PC-9 (cell line): Measurements from ENCODE around the gene VILL. TPM values are rescaled to one million over a fixed set of nuclear protein-coding genes. Genes with fewer than 3 reads are reported as not detected.

Experiments
- BruUV-seq: library from RNA; stranded (reverse); fragments of 400-500 nt; replicated peaks from 2 replicates; lab custom pipeline; 2021; lab: Mats Ljungman, UMichigan
- CTCF ChIA-PET: fragments of 300-600 bp; sonication (Branson Sonifier 250); formaldehyde crosslinking; loops from one replicate; lab custom pipeline; 2022; ENCODE audit warnings: antibody characterized with exemption; lab: Charles Lee
- POLR2A ChIA-PET: fragments of 300-600 bp; sonication (Branson Sonifier 250); formaldehyde crosslinking; loops from one replicate; lab custom pipeline; 2022; ENCODE audit warnings: antibody characterized with exemption; ENCODE audit not compliant: unreplicated experiment; lab: Charles Lee
- DNase-seq, 2 experiments: peaks; one replicate each; pipeline versions ENCODE4 v3.0.0 to v3.0.0-alpha.2; 2015 to 2022; ENCODE audit warnings: mixed read lengths in 1 of 2
- H2AFZ ChIP-seq: fragments of 200-600 bp; sonication (generic); 2 replicates; pipeline ENCODE4 v1.8.1; 2017; ENCODE audit warnings: antibody characterized with exemption
- H3F3A ChIP-seq: fragments of 200-600 bp; sonication (generic); 2 replicates; pipeline ENCODE4 v1.8.1; 2017; ENCODE audit warnings: antibody characterized with exemption, mild to moderate bottlenecking, low read depth; ENCODE audit not compliant: insufficient read depth
- H3K27ac ChIP-seq: fragments of 200-600 bp; sonication (generic); 2 replicates; pipeline ENCODE4 v1.6.1; 2016; ENCODE audit warnings: mixed run types
- H3K27me3 ChIP-seq: fragments of 200-600 bp; sonication (generic); 2 replicates; pipeline ENCODE4 v1.6.1; 2016; ENCODE audit warnings: low read depth, mixed run types; ENCODE audit not compliant: insufficient read depth
- H3K36me3 ChIP-seq: fragments of 200-600 bp; sonication (generic); 2 replicates; pipeline ENCODE4 v1.6.1; 2016; ENCODE audit warnings: low read depth, mixed run types
- H3K4me1 ChIP-seq: fragments of 200-600 bp; sonication (generic); replicated peaks from 2 replicates; pipeline ENCODE4 v1.6.1; 2016; ENCODE audit warnings: mixed run types; ENCODE audit not compliant: insufficient read depth
- H3K4me2 ChIP-seq: fragments of 200-600 bp; sonication (generic); 2 replicates; pipeline ENCODE4 v1.6.1; 2017; ENCODE audit warnings: mixed run types
- H3K4me3 ChIP-seq: fragments of 200-600 bp; sonication (generic); 2 replicates; pipeline ENCODE4 v1.6.1; 2016; ENCODE audit warnings: mixed run types
- H3K79me2 ChIP-seq: fragments of 200-600 bp; sonication (generic); 2 replicates; pipeline ENCODE4 v1.6.1; 2017; ENCODE audit warnings: low read depth, mixed run types
- H3K9me2 ChIP-seq: fragments of 200-600 bp; sonication (generic); 2 replicates; pipeline ENCODE4 v1.8.1; 2017; ENCODE audit warnings: mild to moderate bottlenecking; ENCODE audit not compliant: insufficient read depth
- H3K9me3 ChIP-seq: fragments of 200-600 bp; sonication (generic); 2 replicates; pipeline ENCODE4 v1.8.1; 2016; ENCODE audit warnings: low read depth; ENCODE audit not compliant: insufficient read depth
- H4K20me1 ChIP-seq: fragments of 200-600 bp; sonication (generic); 2 replicates; pipeline ENCODE4 v1.8.1; 2017; ENCODE audit not compliant: insufficient read depth
- CTCF ChIP-seq: fragments of 200-600 bp; sonication (generic); conservative IDR thresholded peaks from 2 replicates; pipeline ENCODE4 v1.6.1; 2017; ENCODE audit warnings: mixed run types, antibody characterized with exemption, mild to moderate bottlenecking, moderate library complexity
- EZH2 ChIP-seq: fragments of 200-600 bp; sonication (generic); IDR thresholded peaks from 2 replicates; pipeline ENCODE4 v1.8.0; 2017; ENCODE audit warnings: antibody characterized with exemption, low read depth
- intact Hi-C: fragments of 100-400 bp; cut with micrococcal nuclease; formaldehyde crosslinking; loops from one replicate; pipeline ENCODE4 v1.10.0; 2022; ENCODE audit not compliant: unreplicated experiment
- total RNA-seq: library from RNA; stranded (reverse); gene quantifications from 2 replicates; pipeline ENCODE4 v1.2.3, GENCODE V29; 2021

VILL gene
- total RNA-seq, 1 experiment from 2014 or later: 14.7 TPM

- TF ChIP-seq EZH2 (no peak), CTCF (no peak)
- H4K20me1 ChIP-seq: no peaks in the 10 kb centered on the region
- H3K27me3 ChIP-seq: no peaks in the 10 kb centered on the region
- POLR2A ChIA-PET: interaction anchor here (0.7 kb wide), 1 partner anchor 106 kb away, joined by 3 read pairs; no protein-coding TSS in a partner anchor
- CTCF ChIA-PET: interaction anchor here (0.9 kb wide), 1 partner anchor 99 kb away, joined by 3 read pairs; no protein-coding TSS in a partner anchor
- no peak overlapping the region for H3K27ac ChIP-seq
- no peaks in the 10 kb centered on the region for H3K4me1 ChIP-seq
- H3K9me3 ChIP-seq: no peaks in the 10 kb centered on the region
- no peaks in the 10 kb centered on the region for H3K79me2 ChIP-seq
- intact Hi-C loops: no loop called here
- no peak for DNase-seq
- no peak overlapping the region for H3K4me3 ChIP-seq
- H3F3A ChIP-seq: peaks cover 4% of the 10 kb centered on the region; the same call in 1 of the 2 replicates
- H3K9me2 ChIP-seq: no peaks in the 10 kb centered on the region
- peaks cover 8% of the 10 kb centered on the region; the same call in 1 of the 2 replicates for H3K36me3 ChIP-seq
- no peak overlapping the region for H2AFZ ChIP-seq
- H3K4me2 ChIP-seq: no peak overlapping the region
- no TSS peak for BruUV-seq
These were observed 33.7 kb upstream of the VILL start for GRCh38 chr3:37956723-37957538.

GRCh38 chr3:37957539-37957936 is 33.0 kb upstream of the VILL start:
- Histone ChIP-seq H3K4me3 (no peak overlapping the region), H3K27me3 (no peaks in the 10 kb centered on the region), H4K20me1 (no peaks in the 10 kb centered on the region), H3K27ac (no peak overlapping the region), H3K9me3 (no peaks in the 10 kb centered on the region), H3K9me2 (no peaks in the 10 kb centered on the region), H3K79me2 (no peaks in the 10 kb centered on the region), H3K4me1 (no peaks in the 10 kb centered on the region), H3F3A (peaks cover 4% of the 10 kb centered on the region; the same call in 1 of the 2 replicates), H2AFZ (no peak overlapping the region), H3K36me3 (peaks cover 6% of the 10 kb centered on the region; the same call in 1 of the 2 replicates), H3K4me2 (no peak overlapping the region)
- no peak for DNase-seq
- no TSS peak for BruUV-seq
- TF ChIP-seq EZH2 (no peak), CTCF (no peak)
- intact Hi-C loops: no loop called here
- ChIA-PET POLR2A (interaction anchor here (0.7 kb wide), 1 partner anchor 106 kb away, joined by 3 read pairs; no protein-coding TSS in a partner anchor), CTCF (no interaction called here)

GRCh38 chr3:37961622-37962431 is 28.8 kb upstream of the VILL start:
- Histone ChIP-seq H3K79me2 (no peaks in the 10 kb centered on the region), H2AFZ (no peak overlapping the region), H3K4me2 (no peak overlapping the region), H3F3A (no peaks in the 10 kb centered on the region), H3K4me1 (no peaks in the 10 kb centered on the region), H4K20me1 (no peaks in the 10 kb centered on the region), H3K9me3 (no peaks in the 10 kb centered on the region), H3K4me3 (no peak overlapping the region), H3K27me3 (no peaks in the 10 kb centered on the region), H3K36me3 (peaks cover 5% of the 10 kb centered on the region; the same call in 1 of the 2 replicates), H3K27ac (no peak overlapping the region), H3K9me2 (no peaks in the 10 kb centered on the region)
- no peak for DNase-seq
- CTCF ChIA-PET: no interaction called here
- POLR2A ChIA-PET: no interaction called here
- BruUV-seq: no TSS peak
- TF ChIP-seq EZH2: no peak
- TF ChIP-seq CTCF: no peak
- intact Hi-C loops: no loop called here
